ENCODE data around the gene ESPNL.

ESPNL gene

GRCh38 chr2:238085899-238086298 lies 14.2 kb upstream of the ESPNL start:
- Histone ChIP-seq H3K4ac (ENCODE audit: low read depth, low read length) (no peak overlapping the region), H2BK15ac (replicated peaks; ENCODE audit: low read depth) (no peak overlapping the region), H3K4me2 (ENCODE audit: low read length) (no peak overlapping the region), H3K56ac (ENCODE audit: low read length) (no peak overlapping the region), H2AK5ac (ENCODE audit: low read length) (no peak overlapping the region), H3K23ac (ENCODE audit: low read length) (no peak overlapping the region), H3K79me2 (ENCODE audit: control insufficient read depth, insufficient read depth, low read length) (no peaks in the 10 kb centered on the region), H2BK5ac (ENCODE audit: low read length) (no peak overlapping the region), H3K79me1 (ENCODE audit: low read length) (no peaks in the 10 kb centered on the region), H4K5ac (ENCODE audit: low read length) (no peak overlapping the region), H3K36me3 (ENCODE audit: control insufficient read depth, insufficient read depth, low read length) (peaks cover 13% of the 10 kb centered on the region), H3K18ac (ENCODE audit: low read length) (no peak overlapping the region), H3K9ac (ENCODE audit: low read length) (no peak overlapping the region), H3K27me3 (ENCODE audit: insufficient read depth, low read length, poor library complexity) (no peaks in the 10 kb centered on the region), H3K4me1 (ENCODE audit: control insufficient read depth, low read depth, low read length) (no peaks in the 10 kb centered on the region), H3K27ac (ENCODE audit: low read depth, low read length) (no peak overlapping the region), H3K4me3 (ENCODE audit: low read length) (no peak overlapping the region), H2BK120ac (ENCODE audit: low read depth, low read length) (no peak overlapping the region), H4K8ac (ENCODE audit: low read depth, low read length) (no peak overlapping the region)
- no CpG with 5 or more reads among the region's 3 CpGs for WGBS (ENCODE audit: extremely low coverage, insufficient coverage, low lambda C conversion rate)
- no peak for DNase-seq

- H3K27ac ChIP-seq (ENCODE audit: low read depth, low read length): no peak overlapping the region
- no peaks in the 10 kb centered on the region for H3K79me2 ChIP-seq (ENCODE audit: control insufficient read depth, insufficient read depth, low read length)
- H3K4me2 ChIP-seq (ENCODE audit: low read length): no peak overlapping the region
- no peak overlapping the region for H3K4me3 ChIP-seq (ENCODE audit: low read length)
- no peak overlapping the region for H2AK5ac ChIP-seq (ENCODE audit: low read length)
- H3K79me1 ChIP-seq (ENCODE audit: low read length): no peaks in the 10 kb centered on the region
- no peak overlapping the region for H2BK5ac ChIP-seq (ENCODE audit: low read length)
- H4K5ac ChIP-seq (ENCODE audit: low read length): no peak overlapping the region
- no peak overlapping the region for H3K56ac ChIP-seq (ENCODE audit: low read length)
- H3K36me3 ChIP-seq (ENCODE audit: control insufficient read depth, insufficient read depth, low read length): peaks cover 10% of the 10 kb centered on the region
- no peak overlapping the region for H3K18ac ChIP-seq (ENCODE audit: low read length)
- H2BK120ac ChIP-seq (ENCODE audit: low read depth, low read length): no peak overlapping the region
- H3K4me1 ChIP-seq (ENCODE audit: control insufficient read depth, low read depth, low read length): no peaks in the 10 kb centered on the region
- no peak overlapping the region for H3K9ac ChIP-seq (ENCODE audit: low read length)
- no peak overlapping the region for H2BK15ac ChIP-seq (replicated peaks; ENCODE audit: low read depth)
- no peak overlapping the region for H4K8ac ChIP-seq (ENCODE audit: low read depth, low read length)
- no peak overlapping the region for H3K23ac ChIP-seq (ENCODE audit: low read length)
- DNase-seq: no peak
- H3K27me3 ChIP-seq (ENCODE audit: insufficient read depth, low read length, poor library complexity): no peaks in the 10 kb centered on the region
- no peak overlapping the region for H3K4ac ChIP-seq (ENCODE audit: low read depth, low read length)
- no CpG with 5 or more reads among the region's 2 CpGs for WGBS (ENCODE audit: extremely low coverage, insufficient coverage, low lambda C conversion rate)
These were observed 12.9 kb upstream of the ESPNL start for GRCh38 chr2:238087211-238087610.

- Histone ChIP-seq H3K27ac (ENCODE audit: low read depth, low read length) (no peak overlapping the region), H2BK15ac (replicated peaks; ENCODE audit: low read depth) (no peak overlapping the region), H3K9ac (ENCODE audit: low read length) (no peak overlapping the region), H4K5ac (ENCODE audit: low read length) (no peak overlapping the region), H3K23ac (ENCODE audit: low read length) (no peak overlapping the region), H3K4me3 (ENCODE audit: low read length) (no peak overlapping the region), H3K36me3 (ENCODE audit: control insufficient read depth, insufficient read depth, low read length) (peaks cover 2% of the 10 kb centered on the region), H3K4ac (ENCODE audit: low read depth, low read length) (no peak overlapping the region), H2BK5ac (ENCODE audit: low read length) (no peak overlapping the region), H3K79me2 (ENCODE audit: control insufficient read depth, insufficient read depth, low read length) (no peaks in the 10 kb centered on the region), H3K4me2 (ENCODE audit: low read length) (no peak overlapping the region), H3K56ac (ENCODE audit: low read length) (no peak overlapping the region), H3K4me1 (ENCODE audit: control insufficient read depth, low read depth, low read length) (no peaks in the 10 kb centered on the region), H2AK5ac (ENCODE audit: low read length) (no peak overlapping the region), H4K8ac (ENCODE audit: low read depth, low read length) (no peak overlapping the region), H3K18ac (ENCODE audit: low read length) (no peak overlapping the region), H3K27me3 (ENCODE audit: insufficient read depth, low read length, poor library complexity) (no peaks in the 10 kb centered on the region), H3K79me1 (ENCODE audit: low read length) (no peaks in the 10 kb centered on the region), H2BK120ac (ENCODE audit: low read depth, low read length) (no peak overlapping the region)
- no peak for DNase-seq
- WGBS (ENCODE audit: extremely low coverage, insufficient coverage, low lambda C conversion rate): no CpG with 5 or more reads among the region's 4 CpGs
These were observed 9.3 kb upstream of the ESPNL start for GRCh38 chr2:238090887-238091286.

- H3K79me1 ChIP-seq (ENCODE audit: low read length): no peaks in the 10 kb centered on the region
These were observed 8.6 kb upstream of the ESPNL start for GRCh38 chr2:238091436-238092060.

DNA sequence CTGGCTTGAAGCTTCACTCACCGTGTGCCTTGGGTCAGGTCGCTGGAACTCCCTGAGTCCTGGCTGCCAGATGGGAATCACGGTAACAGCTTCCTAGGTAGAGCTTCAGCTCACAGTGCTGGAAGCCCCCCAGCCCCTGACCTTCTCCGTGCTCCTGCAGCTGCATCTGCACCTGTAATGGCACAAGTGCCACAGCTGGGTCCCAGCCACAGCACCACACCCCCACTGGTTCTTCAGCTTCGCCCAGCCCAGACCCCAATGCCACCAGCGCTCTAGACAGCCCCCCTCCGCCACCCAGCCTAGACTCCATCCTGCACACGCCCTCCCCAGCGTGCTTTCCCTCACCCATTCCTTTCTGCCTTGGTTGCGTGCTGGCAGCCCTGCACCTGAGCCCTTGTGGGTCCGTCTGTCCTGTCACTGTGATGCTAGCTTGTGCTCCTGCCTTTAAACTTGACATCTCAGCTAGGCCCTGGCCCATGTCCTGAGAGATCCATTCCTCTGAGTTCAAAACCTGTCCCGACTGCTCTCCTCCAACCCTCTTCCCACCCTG lies 7.6 kb upstream of the ESPNL start:
- Histone ChIP-seq H3K4me3 (ENCODE audit: low read length) (no peak overlapping the region), H3K9ac (ENCODE audit: low read length) (no peak overlapping the region), H2BK15ac (replicated peaks; ENCODE audit: low read depth) (no peak overlapping the region), H3K27me3 (ENCODE audit: insufficient read depth, low read length, poor library complexity) (no peaks in the 10 kb centered on the region), H3K56ac (ENCODE audit: low read length) (no peak overlapping the region), H2BK5ac (ENCODE audit: low read length) (no peak overlapping the region), H3K79me2 (ENCODE audit: control insufficient read depth, insufficient read depth, low read length) (no peaks in the 10 kb centered on the region), H3K4me2 (ENCODE audit: low read length) (no peak overlapping the region), H4K5ac (ENCODE audit: low read length) (no peak overlapping the region), H3K36me3 (ENCODE audit: control insufficient read depth, insufficient read depth, low read length) (peaks cover 2% of the 10 kb centered on the region), H2BK120ac (ENCODE audit: low read depth, low read length) (no peak overlapping the region), H2AK5ac (ENCODE audit: low read length) (no peak overlapping the region), H3K79me1 (ENCODE audit: low read length) (no peaks in the 10 kb centered on the region), H4K8ac (ENCODE audit: low read depth, low read length) (no peak overlapping the region), H3K23ac (ENCODE audit: low read length) (no peak overlapping the region), H3K18ac (ENCODE audit: low read length) (no peak overlapping the region), H3K4ac (ENCODE audit: low read depth, low read length) (no peak overlapping the region), H3K27ac (ENCODE audit: low read depth, low read length) (no peak overlapping the region), H3K4me1 (ENCODE audit: control insufficient read depth, low read depth, low read length) (no peaks in the 10 kb centered on the region)
- no peak for DNase-seq
- WGBS (ENCODE audit: extremely low coverage, insufficient coverage, low lambda C conversion rate): no CpG with 5 or more reads among the region's 12 CpGs

More at GRCh38 chr2:238091436-238092060, 8.6 kb upstream of the ESPNL start:
- no peak overlapping the region for H3K4me2 ChIP-seq (ENCODE audit: low read length)
- no peaks in the 10 kb centered on the region for H3K4me1 ChIP-seq (ENCODE audit: control insufficient read depth, low read depth, low read length)
- no peak overlapping the region for H2BK15ac ChIP-seq (replicated peaks; ENCODE audit: low read depth)
- no peak overlapping the region for H3K56ac ChIP-seq (ENCODE audit: low read length)
- no peak overlapping the region for H3K4me3 ChIP-seq (ENCODE audit: low read length)
- no peaks in the 10 kb centered on the region for H3K27me3 ChIP-seq (ENCODE audit: insufficient read depth, low read length, poor library complexity)
- no peak overlapping the region for H3K23ac ChIP-seq (ENCODE audit: low read length)
- H3K27ac ChIP-seq (ENCODE audit: low read depth, low read length): no peak overlapping the region
- no peak overlapping the region for H4K8ac ChIP-seq (ENCODE audit: low read depth, low read length)
- no CpG with 5 or more reads among the region's 16 CpGs for WGBS (ENCODE audit: extremely low coverage, insufficient coverage, low lambda C conversion rate)
- no peak overlapping the region for H3K9ac ChIP-seq (ENCODE audit: low read length)
- DNase-seq: no peak
- peaks cover 2% of the 10 kb centered on the region for H3K36me3 ChIP-seq (ENCODE audit: control insufficient read depth, insufficient read depth, low read length)
- H4K5ac ChIP-seq (ENCODE audit: low read length): no peak overlapping the region
- H2BK120ac ChIP-seq (ENCODE audit: low read depth, low read length): no peak overlapping the region
- no peak overlapping the region for H3K18ac ChIP-seq (ENCODE audit: low read length)
- no peak overlapping the region for H2AK5ac ChIP-seq (ENCODE audit: low read length)
- H3K79me2 ChIP-seq (ENCODE audit: control insufficient read depth, insufficient read depth, low read length): no peaks in the 10 kb centered on the region
- no peak overlapping the region for H3K4ac ChIP-seq (ENCODE audit: low read depth, low read length)
- H2BK5ac ChIP-seq (ENCODE audit: low read length): no peak overlapping the region

Measured in mesendoderm (in vitro differentiated cells).